Measurements from ENCODE around the gene MGAT5B.

DNA sequence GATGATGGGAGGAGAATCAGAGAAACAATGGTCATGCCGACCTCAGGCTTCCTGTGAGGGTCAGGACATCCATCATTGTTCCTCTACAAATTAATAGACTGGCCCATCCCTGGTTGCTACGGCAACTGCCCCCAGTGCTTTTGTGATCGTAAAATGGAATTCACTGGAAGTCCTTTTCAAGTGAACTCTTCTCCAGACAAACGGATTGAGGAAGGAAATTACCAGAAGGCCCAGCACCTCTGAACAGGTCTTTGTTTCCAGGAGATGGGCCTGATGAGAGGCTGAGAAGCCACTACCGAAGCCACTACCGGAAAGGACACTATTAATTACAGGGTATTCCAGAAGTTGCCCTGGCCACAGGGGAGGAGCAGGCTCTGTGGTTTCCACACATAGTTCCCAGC lies 126.0 kb downstream of the MGAT5B start:
- TF ChIP-seq, protein P1, sequence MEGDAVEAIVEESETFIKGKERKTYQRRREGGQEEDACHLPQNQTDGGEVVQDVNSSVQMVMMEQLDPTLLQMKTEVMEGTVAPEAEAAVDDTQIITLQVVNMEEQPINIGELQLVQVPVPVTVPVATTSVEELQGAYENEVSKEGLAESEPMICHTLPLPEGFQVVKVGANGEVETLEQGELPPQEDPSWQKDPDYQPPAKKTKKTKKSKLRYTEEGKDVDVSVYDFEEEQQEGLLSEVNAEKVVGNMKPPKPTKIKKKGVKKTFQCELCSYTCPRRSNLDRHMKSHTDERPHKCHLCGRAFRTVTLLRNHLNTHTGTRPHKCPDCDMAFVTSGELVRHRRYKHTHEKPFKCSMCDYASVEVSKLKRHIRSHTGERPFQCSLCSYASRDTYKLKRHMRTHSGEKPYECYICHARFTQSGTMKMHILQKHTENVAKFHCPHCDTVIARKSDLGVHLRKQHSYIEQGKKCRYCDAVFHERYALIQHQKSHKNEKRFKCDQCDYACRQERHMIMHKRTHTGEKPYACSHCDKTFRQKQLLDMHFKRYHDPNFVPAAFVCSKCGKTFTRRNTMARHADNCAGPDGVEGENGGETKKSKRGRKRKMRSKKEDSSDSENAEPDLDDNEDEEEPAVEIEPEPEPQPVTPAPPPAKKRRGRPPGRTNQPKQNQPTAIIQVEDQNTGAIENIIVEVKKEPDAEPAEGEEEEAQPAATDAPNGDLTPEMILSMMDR (IDR thresholded peaks at IDR 0.05) = no peak
- no peak for TF ChIP-seq POLR2A (IDR thresholded peaks at IDR 0.05)

Data from body of pancreas (tissue), 4 donors.